D721Med (cell line): ENCODE measurements around the gene IVL.

Experiments
- DNase-seq: peaks from one replicate; pipeline ENCODE4 v3.0.0; 2011; ENCODE audit warnings: low spot score; ENCODE audit not compliant: insufficient read length
- FAIRE-seq: peaks from 2 replicates; lab custom pipeline; 2011; peaks lifted over from hg19 to GRCh38; lab: Jason Lieb, UNC
- TF ChIP-seq, protein P1 (sequence below): IDR thresholded peaks from 2 replicates; pipeline ENCODE4 v1.5.1; 2012; ENCODE audit warnings: mild to moderate bottlenecking, control low read depth; ENCODE audit not compliant: insufficient read depth; ENCODE audit errors: missing control alignments

The IVL gene

DNA sequence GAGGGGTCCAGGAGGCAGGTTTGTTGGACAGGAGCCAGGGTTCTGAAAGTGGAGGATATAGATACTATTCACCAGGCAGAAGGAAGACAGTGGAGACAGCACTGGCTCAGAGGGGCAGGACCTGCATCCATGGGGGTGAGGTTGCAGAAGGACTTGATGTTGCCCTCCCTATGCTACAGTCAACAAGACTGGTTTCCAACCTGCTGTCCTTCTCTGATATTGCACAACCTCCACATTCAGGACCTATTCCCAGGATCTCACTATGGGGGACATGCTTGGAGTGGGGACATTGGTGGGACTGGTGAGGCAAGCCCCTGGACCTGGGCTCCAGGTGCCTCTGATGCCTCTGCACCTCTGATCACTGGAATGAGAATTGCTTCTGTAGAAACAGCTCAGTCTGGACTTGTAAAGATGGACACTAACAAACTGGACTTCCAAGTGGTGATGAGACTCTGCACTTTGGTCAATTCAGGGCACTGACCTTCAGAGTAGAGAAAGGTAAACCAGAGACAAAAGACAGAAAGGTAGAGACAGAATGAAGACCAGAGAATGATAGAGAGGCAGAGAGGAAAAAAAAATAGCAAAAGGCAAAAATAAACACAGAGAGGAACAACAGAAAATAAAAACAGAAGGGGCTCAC, 28.7 kb upstream of the IVL start:
- no peak for DNase-seq
- no peak for FAIRE-seq
- TF ChIP-seq, protein P1, sequence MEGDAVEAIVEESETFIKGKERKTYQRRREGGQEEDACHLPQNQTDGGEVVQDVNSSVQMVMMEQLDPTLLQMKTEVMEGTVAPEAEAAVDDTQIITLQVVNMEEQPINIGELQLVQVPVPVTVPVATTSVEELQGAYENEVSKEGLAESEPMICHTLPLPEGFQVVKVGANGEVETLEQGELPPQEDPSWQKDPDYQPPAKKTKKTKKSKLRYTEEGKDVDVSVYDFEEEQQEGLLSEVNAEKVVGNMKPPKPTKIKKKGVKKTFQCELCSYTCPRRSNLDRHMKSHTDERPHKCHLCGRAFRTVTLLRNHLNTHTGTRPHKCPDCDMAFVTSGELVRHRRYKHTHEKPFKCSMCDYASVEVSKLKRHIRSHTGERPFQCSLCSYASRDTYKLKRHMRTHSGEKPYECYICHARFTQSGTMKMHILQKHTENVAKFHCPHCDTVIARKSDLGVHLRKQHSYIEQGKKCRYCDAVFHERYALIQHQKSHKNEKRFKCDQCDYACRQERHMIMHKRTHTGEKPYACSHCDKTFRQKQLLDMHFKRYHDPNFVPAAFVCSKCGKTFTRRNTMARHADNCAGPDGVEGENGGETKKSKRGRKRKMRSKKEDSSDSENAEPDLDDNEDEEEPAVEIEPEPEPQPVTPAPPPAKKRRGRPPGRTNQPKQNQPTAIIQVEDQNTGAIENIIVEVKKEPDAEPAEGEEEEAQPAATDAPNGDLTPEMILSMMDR = no peak

DNA sequence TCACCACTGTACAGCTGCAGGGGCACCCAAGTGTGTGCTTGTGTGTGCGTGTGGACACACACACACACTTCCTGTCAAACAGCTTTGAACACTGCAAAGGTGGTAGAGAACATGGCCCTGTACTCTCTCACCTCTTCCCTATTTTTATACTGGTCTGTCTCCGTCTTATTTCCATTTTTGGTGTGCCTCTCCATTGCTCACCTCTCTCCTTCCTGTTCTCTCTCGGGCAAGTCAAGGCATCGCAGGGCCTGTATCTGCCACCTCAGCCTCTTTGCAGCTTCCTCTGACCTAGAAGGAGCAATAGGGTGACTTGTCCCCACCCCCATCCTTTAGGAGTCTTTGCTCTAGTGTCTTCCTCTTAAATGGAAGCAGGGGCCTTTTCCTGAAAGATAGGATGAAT, 28.0 kb upstream of the IVL start:
- FAIRE-seq (no peak), DNase-seq (no peak)
- TF ChIP-seq, protein P1 = no peak

DNA sequence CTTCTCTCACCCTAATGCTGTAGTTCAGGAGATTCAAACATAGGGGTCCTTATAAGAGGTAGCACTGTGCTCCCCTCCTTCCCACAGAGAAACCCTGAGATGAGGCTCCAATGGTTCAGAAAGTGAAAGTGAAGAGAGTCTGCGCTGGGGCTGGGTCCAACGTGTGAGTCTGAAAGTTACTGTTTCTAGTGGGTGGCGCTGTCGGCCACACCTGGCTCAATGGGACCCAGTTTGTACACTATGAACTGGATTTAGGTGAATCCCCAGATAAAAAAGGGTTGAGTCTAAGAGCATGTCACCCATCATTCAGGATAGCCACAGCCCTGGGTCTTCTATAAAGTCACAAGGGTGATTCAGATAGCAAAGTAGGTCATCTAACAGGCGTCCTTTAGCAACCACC, 27.4 kb upstream of the IVL start:
- FAIRE-seq = no peak
- no peak for DNase-seq

DNA sequence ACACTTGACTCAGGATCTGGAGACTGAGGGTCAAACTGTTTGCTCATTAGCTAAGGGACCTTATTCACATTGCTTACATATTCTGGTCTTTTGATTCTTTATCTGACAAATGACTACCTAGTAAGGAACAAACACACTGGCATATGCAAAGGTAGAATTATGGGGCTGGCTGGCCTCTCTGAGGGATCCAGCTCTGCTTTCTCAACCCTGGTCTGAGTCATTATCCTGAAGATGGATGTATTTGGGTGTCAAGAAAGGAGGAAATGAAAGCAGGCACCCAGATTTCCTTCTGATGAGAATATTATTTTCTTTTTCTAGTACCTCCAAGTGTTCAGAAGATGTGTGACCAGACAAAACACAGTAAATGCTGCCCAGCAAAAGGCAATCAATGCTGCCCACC, 24.3 kb upstream of the IVL start:
- no peak for FAIRE-seq
- TF ChIP-seq, protein P1 = no peak
- DNase-seq = no peak

More for the DNA sequence above, 27.4 kb upstream of the IVL start:
- TF ChIP-seq, protein P1 = no peak

DNA sequence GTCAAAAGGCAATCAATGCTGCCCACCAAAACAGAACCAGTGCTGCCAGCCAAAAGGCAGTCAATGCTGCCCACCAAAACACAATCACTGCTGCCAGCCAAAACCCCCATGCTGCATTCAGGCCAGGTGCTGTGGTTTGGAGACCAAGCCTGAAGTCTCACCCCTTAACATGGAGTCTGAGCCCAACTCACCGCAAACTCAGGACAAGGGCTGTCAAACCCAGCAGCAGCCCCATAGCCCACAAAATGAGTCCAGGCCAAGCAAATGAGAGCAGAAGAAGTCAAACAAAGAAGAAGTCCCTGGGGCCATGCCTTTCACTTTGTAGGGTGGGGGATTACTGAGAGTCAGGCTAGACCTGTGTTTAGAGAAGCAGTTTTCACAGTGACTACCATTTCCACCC, 23.8 kb upstream of the IVL start:
- FAIRE-seq = no peak
- TF ChIP-seq, protein P1 = no peak
- no peak for DNase-seq

DNA sequence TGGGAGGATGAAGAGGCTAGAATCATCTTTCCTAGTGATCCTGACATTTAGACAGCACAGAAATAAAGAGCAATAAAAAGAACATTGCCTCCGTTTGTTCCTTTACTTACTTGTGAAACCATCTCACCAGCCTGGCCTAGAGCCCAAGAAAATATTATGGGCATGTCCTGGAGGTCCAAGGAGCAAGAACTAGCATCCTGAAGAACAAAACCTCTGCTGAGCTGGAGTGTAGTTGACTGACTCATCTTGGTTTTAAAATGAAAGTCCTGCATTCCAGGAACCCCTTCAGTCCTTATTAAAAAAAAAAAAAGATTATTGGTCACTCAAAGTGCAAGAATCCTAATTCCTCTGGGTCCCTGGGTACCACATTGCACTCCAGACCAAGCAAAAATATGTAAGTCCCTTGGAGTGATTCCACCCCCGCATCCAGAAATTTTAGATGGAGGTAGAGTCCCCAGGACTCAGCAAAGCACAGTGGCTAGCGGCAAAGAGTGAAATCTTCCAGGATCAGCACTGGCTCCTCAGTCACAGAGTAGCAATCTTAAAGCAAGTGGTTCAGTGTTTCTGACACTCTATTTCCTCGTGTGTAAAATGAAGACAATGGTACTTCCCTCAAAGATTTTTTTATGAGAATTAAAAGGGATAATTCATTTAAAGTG, 23.3 kb upstream of the IVL start:
- FAIRE-seq = no peak
- DNase-seq = no peak
- TF ChIP-seq, protein P1 = no peak

DNA sequence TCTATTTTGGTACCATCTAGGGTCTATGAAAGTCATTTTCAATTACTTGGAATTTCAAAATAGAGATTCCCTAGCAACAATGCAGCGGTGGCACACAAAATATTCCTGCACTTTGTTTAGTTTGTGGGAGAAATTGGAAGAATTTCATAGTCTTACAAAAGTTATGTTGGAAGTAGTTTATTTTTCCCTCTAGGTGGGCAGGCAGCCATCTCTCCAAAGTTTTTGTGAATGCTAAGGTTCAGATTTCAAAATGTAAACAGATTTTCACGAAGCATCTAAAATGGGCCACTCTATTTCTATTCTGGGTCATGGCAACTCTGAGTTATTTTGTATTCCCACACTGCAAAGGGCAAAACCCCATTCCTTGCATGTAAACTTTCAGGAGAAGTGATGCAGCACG, 22.3 kb upstream of the IVL start:
- no peak for FAIRE-seq

More for the DNA sequence above, 22.3 kb upstream of the IVL start:
- DNase-seq = no peak
- TF ChIP-seq, protein P1 = no peak
